RWPE1 (cell line): ENCODE measurements around the gene DAPK1.

ENCODE experiments used
- CTCF ChIA-PET: fragments of 350-600 bp; sonication (Branson Sonifier 250); formaldehyde crosslinking; extraction: SDS; loops from one replicate; lab custom pipeline; 2021; lab: Yijun Ruan, JAX
- POLR2A ChIA-PET: fragments of 400-600 bp; formaldehyde crosslinking; extraction: SDS; loops from one replicate; lab custom pipeline; 2020; ENCODE audit warnings: antibody characterized with exemption; ENCODE audit not compliant: low non-redundant PET; lab: Yijun Ruan, JAX
- DNase-seq: peaks from one replicate; pipeline ENCODE4 v3.0.0; 2012; ENCODE audit warnings: low spot score
- H3K27ac ChIP-seq: fragments of 450-650 bp; 2 replicates; pipeline ENCODE4 v1.5.1; 2017
- TF ChIP-seq, protein P1 (sequence below): fragments of 450-650 bp; conservative IDR thresholded peaks from 2 replicates; pipeline ENCODE4 v1.5.1; 2017; ENCODE audit warnings: low read depth, mild to moderate bottlenecking

Gene DAPK1

DNA sequence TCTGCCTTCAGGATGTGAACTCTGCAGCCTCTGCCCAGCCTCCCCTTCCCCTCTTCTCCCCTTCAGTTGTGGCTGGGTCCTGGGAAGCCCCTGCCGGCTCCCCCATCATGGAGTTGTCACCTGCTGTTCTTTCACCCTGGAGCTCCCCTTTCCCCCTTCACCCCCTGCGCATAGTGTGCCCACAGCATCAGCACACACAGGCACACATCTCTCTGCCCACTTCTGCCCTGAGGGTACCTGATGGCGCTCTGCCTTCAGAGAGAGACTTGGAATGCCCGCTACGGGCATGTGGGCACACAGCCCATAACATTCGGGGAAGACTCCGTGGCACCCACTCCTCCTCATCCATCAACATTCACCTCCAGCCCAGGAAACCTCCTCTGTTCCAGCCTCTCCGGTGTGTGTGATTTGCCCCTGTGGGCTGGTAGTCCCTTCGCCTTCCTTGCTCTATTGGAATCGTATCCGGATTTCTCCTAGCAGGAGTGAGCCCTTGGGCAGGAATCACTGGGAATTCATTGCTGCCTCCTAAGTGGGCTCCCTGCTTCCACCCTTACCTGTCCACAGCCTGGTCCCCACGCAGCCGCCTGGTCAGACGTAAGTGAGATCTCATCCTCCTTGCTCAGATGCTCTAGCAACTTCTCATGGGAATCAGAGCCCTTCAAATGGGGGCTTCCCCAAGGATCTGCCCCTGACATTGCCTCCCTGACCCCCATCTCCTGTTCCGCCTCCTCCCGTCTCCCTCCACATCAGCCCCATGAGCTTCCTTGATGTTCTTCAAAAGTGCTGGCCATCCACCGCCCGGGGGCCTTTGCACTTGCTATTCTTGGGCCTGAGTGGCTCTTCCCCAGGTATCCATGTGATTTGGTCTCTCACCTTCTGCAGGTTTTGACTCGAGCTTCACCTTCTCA lies 166.7 kb downstream of the DAPK1 start:
- ChIA-PET POLR2A (no interaction called here), CTCF (interaction anchor here (1.0 to 2.1 kb wide), 2 partner anchors 326 to 329 kb away, joined by 7 to 24 read pairs; no protein-coding TSS in a partner anchor)
- no peak for DNase-seq
- TF ChIP-seq, protein P1, sequence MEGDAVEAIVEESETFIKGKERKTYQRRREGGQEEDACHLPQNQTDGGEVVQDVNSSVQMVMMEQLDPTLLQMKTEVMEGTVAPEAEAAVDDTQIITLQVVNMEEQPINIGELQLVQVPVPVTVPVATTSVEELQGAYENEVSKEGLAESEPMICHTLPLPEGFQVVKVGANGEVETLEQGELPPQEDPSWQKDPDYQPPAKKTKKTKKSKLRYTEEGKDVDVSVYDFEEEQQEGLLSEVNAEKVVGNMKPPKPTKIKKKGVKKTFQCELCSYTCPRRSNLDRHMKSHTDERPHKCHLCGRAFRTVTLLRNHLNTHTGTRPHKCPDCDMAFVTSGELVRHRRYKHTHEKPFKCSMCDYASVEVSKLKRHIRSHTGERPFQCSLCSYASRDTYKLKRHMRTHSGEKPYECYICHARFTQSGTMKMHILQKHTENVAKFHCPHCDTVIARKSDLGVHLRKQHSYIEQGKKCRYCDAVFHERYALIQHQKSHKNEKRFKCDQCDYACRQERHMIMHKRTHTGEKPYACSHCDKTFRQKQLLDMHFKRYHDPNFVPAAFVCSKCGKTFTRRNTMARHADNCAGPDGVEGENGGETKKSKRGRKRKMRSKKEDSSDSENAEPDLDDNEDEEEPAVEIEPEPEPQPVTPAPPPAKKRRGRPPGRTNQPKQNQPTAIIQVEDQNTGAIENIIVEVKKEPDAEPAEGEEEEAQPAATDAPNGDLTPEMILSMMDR: no peak
- no peak overlapping the region for H3K27ac ChIP-seq

DNA sequence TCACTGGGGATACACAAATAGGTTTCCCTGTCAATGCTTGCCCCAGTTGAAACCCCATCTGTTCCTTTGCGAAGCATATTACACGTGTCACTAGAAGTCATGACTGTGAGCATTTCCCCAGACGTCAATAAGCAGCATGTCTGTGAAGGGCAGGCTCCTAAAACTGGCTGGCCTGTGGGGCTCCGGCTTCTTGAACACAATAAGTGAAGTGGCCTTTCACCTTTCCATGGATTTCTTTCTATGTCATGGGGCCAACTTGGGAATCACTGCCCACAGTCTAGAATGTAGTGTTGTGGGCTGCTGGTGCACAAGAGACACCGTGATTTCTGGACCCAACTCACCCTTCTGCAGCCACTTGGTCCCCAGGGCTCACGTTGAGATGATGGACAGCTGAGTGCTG lies 167.8 kb downstream of the DAPK1 start:
- no peak for DNase-seq
- TF ChIP-seq, protein P1: no peak
- CTCF ChIA-PET: no interaction called here
- no peak overlapping the region for H3K27ac ChIP-seq
- POLR2A ChIA-PET: no interaction called here

- CTCF ChIA-PET: no interaction called here
- POLR2A ChIA-PET: no interaction called here
- no peak overlapping the region for H3K27ac ChIP-seq
- TF ChIP-seq, protein P1: no peak
- no peak for DNase-seq
These were observed 169.6 kb downstream of the DAPK1 start for GRCh38 chr9:87667164-87667738.

DNA sequence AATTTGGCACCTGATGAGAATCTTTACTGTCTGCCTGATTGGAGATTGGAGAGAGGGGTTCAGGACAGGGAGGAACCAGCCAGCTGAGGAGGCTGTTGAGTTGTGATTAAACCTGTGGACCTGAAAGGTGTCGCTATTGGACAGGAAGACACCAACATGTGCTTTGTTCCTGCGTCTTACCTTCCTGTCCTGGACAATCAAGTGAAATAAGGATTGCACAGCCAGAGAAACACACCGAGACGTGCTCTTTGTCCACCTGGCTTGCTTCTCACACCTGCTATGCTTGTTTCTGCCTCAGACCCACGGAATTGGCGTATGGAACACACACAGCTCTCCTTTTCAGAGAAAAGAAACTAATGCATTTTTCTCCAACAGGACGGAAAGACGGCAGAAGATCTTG lies 170.6 kb downstream of the DAPK1 start:
- TF ChIP-seq, protein P1: no peak
- no peak overlapping the region for H3K27ac ChIP-seq
- DNase-seq: no peak
- CTCF ChIA-PET: interaction anchor here (0.6 kb wide), 1 partner anchor 20 kb away, joined by 3 read pairs; no protein-coding TSS in a partner anchor
- POLR2A ChIA-PET: no interaction called here

DNA sequence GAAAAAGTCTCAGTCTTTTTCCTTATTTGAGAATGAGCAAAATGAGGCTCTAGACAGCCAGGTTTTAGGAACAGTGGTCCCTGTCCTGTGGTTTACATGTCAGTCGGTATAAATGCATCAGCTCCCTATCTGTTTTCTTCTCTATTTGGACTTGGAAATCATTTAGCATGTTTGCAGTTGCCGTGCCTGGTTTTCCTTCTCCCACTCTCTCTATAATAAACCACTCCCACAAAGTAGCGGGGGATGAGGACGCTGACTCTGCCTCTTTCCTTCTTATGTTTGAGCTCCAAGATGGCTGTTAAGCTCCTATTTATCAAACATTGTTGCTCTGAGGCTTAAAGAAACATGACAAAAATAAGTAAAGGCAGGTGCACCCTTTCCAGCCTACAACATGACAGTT lies 171.1 kb downstream of the DAPK1 start:
- CTCF ChIA-PET: interaction anchor here (0.6 kb wide), 1 partner anchor 19 kb away, joined by 3 read pairs; no protein-coding TSS in a partner anchor
- POLR2A ChIA-PET: no interaction called here
- DNase-seq: no peak
- TF ChIP-seq, protein P1: no peak
- no peak overlapping the region for H3K27ac ChIP-seq

GRCh38 chr9:87670572-87671264 lies 173.1 kb downstream of the DAPK1 start:
- CTCF ChIA-PET: interaction anchor here (0.6 to 1.0 kb wide), 2 partner anchors 9 to 173 kb away, joined by 3 read pairs; partner anchors contain the start of gene DAPK1
- no peak overlapping the region for H3K27ac ChIP-seq
- TF ChIP-seq, protein P1: no peak
- POLR2A ChIA-PET: no interaction called here
- DNase-seq: no peak
